ENCODE measurements around the gene AUTS2.

The AUTS2 gene

GRCh38 chr7:70037171-70037933 lies 439.1 kb downstream of the AUTS2 start:
- no peak for DNase-seq (ENCODE audit: low spot score)

GRCh38 chr7:70040051-70040450 lies 441.8 kb downstream of the AUTS2 start:
- DNase-seq (ENCODE audit: low spot score), result no peak

- peak; percentile 7 for DNase-seq (ENCODE audit: low spot score)
These were observed 442.9 kb downstream of the AUTS2 start for GRCh38 chr7:70040970-70041766.

GRCh38 chr7:70042533-70042932 lies 444.3 kb downstream of the AUTS2 start:
- peak; percentile 9 for DNase-seq (ENCODE audit: low spot score)

GRCh38 chr7:70043015-70043538 lies 444.8 kb downstream of the AUTS2 start:
- no peak for DNase-seq (ENCODE audit: low spot score)

- no peak for DNase-seq (ENCODE audit: low spot score)
These were observed 445.8 kb downstream of the AUTS2 start for GRCh38 chr7:70044064-70044463.

GRCh38 chr7:70044525-70044924 lies 446.2 kb downstream of the AUTS2 start:
- no peak for DNase-seq (ENCODE audit: low spot score)

GRCh38 chr7:70044981-70045380 lies 446.7 kb downstream of the AUTS2 start:
- no peak for DNase-seq (ENCODE audit: low spot score)

- DNase-seq (ENCODE audit: low spot score), result no peak
These were observed 449.1 kb downstream of the AUTS2 start for GRCh38 chr7:70047384-70047783.

GRCh38 chr7:70047891-70048448 lies 449.7 kb downstream of the AUTS2 start:
- no peak for DNase-seq (ENCODE audit: low spot score)

GRCh38 chr7:70051726-70052125 lies 453.5 kb downstream of the AUTS2 start:
- no peak for DNase-seq (ENCODE audit: low spot score)

GRCh38 chr7:70052691-70053090 lies 454.4 kb downstream of the AUTS2 start:
- no peak for DNase-seq (ENCODE audit: low spot score)

GRCh38 chr7:70053421-70053820 lies 455.1 kb downstream of the AUTS2 start:
- DNase-seq (ENCODE audit: low spot score), result no peak

GRCh38 chr7:70053989-70054388 lies 455.7 kb downstream of the AUTS2 start:
- DNase-seq (ENCODE audit: low spot score), result no peak

GRCh38 chr7:70056363-70056762 lies 458.1 kb downstream of the AUTS2 start:
- DNase-seq (ENCODE audit: low spot score), result no peak

GRCh38 chr7:70060298-70061068 lies 462.2 kb downstream of the AUTS2 start:
- no peak for DNase-seq (ENCODE audit: low spot score)

- DNase-seq (ENCODE audit: low spot score), result no peak
These were observed 465.1 kb downstream of the AUTS2 start for GRCh38 chr7:70063371-70063770.

GRCh38 chr7:70063927-70064326 lies 465.7 kb downstream of the AUTS2 start:
- DNase-seq (ENCODE audit: low spot score), result no peak

GRCh38 chr7:70066844-70067243 lies 468.6 kb downstream of the AUTS2 start:
- DNase-seq (ENCODE audit: low spot score), result no peak

GRCh38 chr7:70068531-70068930 lies 470.3 kb downstream of the AUTS2 start:
- DNase-seq (ENCODE audit: low spot score), result no peak

- DNase-seq (ENCODE audit: low spot score), result no peak
These were observed 471.7 kb downstream of the AUTS2 start for GRCh38 chr7:70069977-70070376.

- DNase-seq (ENCODE audit: low spot score), result no peak
These were observed 473.5 kb downstream of the AUTS2 start for GRCh38 chr7:70071766-70072165.

Measured in kidney capillary endothelial cell (primary cell).